Gastroesophageal sphincter (tissue), 4 donors: ENCODE measurements around the gene PGF. TPM values are rescaled to one million over a fixed set of nuclear protein-coding genes. Genes with fewer than 3 reads are reported as not detected.

Experiments
- ATAC-seq: fragments of 150-250 bp; one replicate; pipeline ENCODE4 v1.9.1; 2016; ENCODE audit warnings: mild to moderate bottlenecking, moderate library complexity
- H3K27ac ChIP-seq, 4 donors: fragments of 200-600 bp; sonication (generic) in 3 of 4; 1 replicate in 3 of 4; 2 replicates in 1 of 4; pipeline ENCODE4 v1.5.1; 2016 to 2019
- H3K27me3 ChIP-seq: fragments of 200-600 bp; sonication (generic); one replicate; pipeline ENCODE4 v1.5.1; 2019
- H3K36me3 ChIP-seq, 2 donors: fragments of 200-600 bp; sonication (generic); one replicate each; pipeline ENCODE4 v1.5.1; 2019; ENCODE audit warnings: control low read depth in 1 of 2
- H3K4me1 ChIP-seq, 3 donors: fragments of 200-600 bp; sonication (generic); 1 replicate in 2 of 3; 2 replicates in 1 of 3; pipeline ENCODE4 v1.5.1; 2016 to 2019; ENCODE audit warnings: control low read depth in 2 of 3
- H3K4me3 ChIP-seq, 2 donors: fragments of 200-600 bp; sonication (generic); one replicate each; pipeline ENCODE4 v1.5.1; 2019; ENCODE audit warnings: mild to moderate bottlenecking in 1 of 2, moderate library complexity in 1 of 2
- H3K9me3 ChIP-seq, 3 donors: fragments of 200-600 bp; sonication (generic); one replicate each; pipeline ENCODE4 v1.5.1; 2017 to 2019; ENCODE audit warnings: control low read depth in 2 of 3
- CTCF ChIP-seq, 4 experiments: fragments of 200-600 bp in 2 of 4; fragments of 450-650 bp in 2 of 4; sonication (generic) in 1 of 4; IDR thresholded peaks; one replicate each; pipeline ENCODE4 v1.5.1; 2017 to 2019; ENCODE audit warnings: antibody characterized with exemption in 4 of 4, mild to moderate bottlenecking in 2 of 4, moderate library complexity in 2 of 4
- EP300 ChIP-seq: sonication (generic); formaldehyde crosslinking; IDR thresholded peaks from one replicate; pipeline ENCODE4 v1.6.1; 2017; ENCODE audit warnings: antibody characterized with exemption, mild to moderate bottlenecking
- POLR2A ChIP-seq, 2 donors: fragments of 450-650 bp; IDR thresholded peaks; one replicate each; pipeline ENCODE4 v1.6.1; 2017; ENCODE audit warnings: antibody characterized with exemption in 2 of 2, mild to moderate bottlenecking in 2 of 2, moderate library complexity in 1 of 2
- POLR2AphosphoS5 ChIP-seq: sonication (generic); formaldehyde crosslinking; IDR thresholded peaks from one replicate; pipeline ENCODE4 v1.6.1; 2017; ENCODE audit warnings: antibody characterized with exemption
- WGBS, 2 donors: methylation state at CpG; one replicate each; pipeline ENCODE4 v1.1.5; 2018; ENCODE audit warnings: low coverage in 1 of 2; 5-methylcytosine and 5-hydroxymethylcytosine counted together
- total RNA-seq, 4 donors: library from RNA; depleted of rRNA; stranded (reverse); fragments of >200 nt; gene quantifications; one replicate each; pipeline ENCODE4 v1.1.0, GENCODE V29; 2016

PGF gene
- total RNA-seq, 4 donors from 2014 or later = 11.2 to 21.0 (median 16.5) TPM

- no peaks in the 10 kb centered on the region for H3K9me3 ChIP-seq
- H3K36me3 ChIP-seq = peaks cover 7 to 74% of the 10 kb centered on the region in 2 donors
- H3K4me1 ChIP-seq = peaks cover 0 to 32% (median 0%) of the 10 kb centered on the region in 3 donors
- TF ChIP-seq CTCF (IDR thresholded peaks at IDR 0.05) (no peak), POLR2AphosphoS5 (no peak), POLR2A (IDR thresholded peaks at IDR 0.05) (no peak), EP300 (no peak)
- H3K27ac ChIP-seq = no peak overlapping the region
- ATAC-seq = no peak
- H3K4me3 ChIP-seq = no peak overlapping the region
- no peaks in the 10 kb centered on the region for H3K27me3 ChIP-seq
- WGBS, 2 donors = 90% methylated on average over 2 of the region's 10 CpGs; no CpG with 5 or more reads in 1 of the 2 donors
Observed at GRCh38 chr14:74902941-74903705, 52.3 kb downstream of the PGF start.

- ATAC-seq = no peak
- Histone ChIP-seq H3K9me3 (no peaks in the 10 kb centered on the region), H3K27me3 (no peaks in the 10 kb centered on the region), H3K36me3 (peaks cover 21 to 100% of the 10 kb centered on the region in 2 donors), H3K4me3 (no peak overlapping the region), H3K4me1 (no peaks in the 10 kb centered on the region), H3K27ac (no peak overlapping the region)
- 85 to 93% methylated on average over 5 of the region's 5 CpGs for WGBS, 2 donors
- TF ChIP-seq POLR2AphosphoS5 (no peak), EP300 (no peak), CTCF (IDR thresholded peaks at IDR 0.05) (no peak), POLR2A (IDR thresholded peaks at IDR 0.05) (no peak)
Observed at GRCh38 chr14:74898694-74899093, 56.7 kb downstream of the PGF start.

- no peaks in the 10 kb centered on the region for H3K27me3 ChIP-seq
- H3K4me1 ChIP-seq = no peaks in the 10 kb centered on the region
- H3K4me3 ChIP-seq = no peak overlapping the region
- no peak for TF ChIP-seq CTCF (IDR thresholded peaks at IDR 0.05)
- WGBS, 2 donors = 90 to 100% methylated on average over 1 to 2 of the region's 2 CpGs
- ATAC-seq = no peak
- no peak overlapping the region for H3K27ac ChIP-seq
- peaks cover 27 to 100% of the 10 kb centered on the region in 2 donors for H3K36me3 ChIP-seq
- H3K9me3 ChIP-seq = no peaks in the 10 kb centered on the region
Observed at GRCh38 chr14:74898083-74898482, 57.3 kb downstream of the PGF start.

- Histone ChIP-seq H3K27me3 (no peaks in the 10 kb centered on the region), H3K4me1 (no peaks in the 10 kb centered on the region), H3K4me3 (no peak overlapping the region), H3K27ac (no peak overlapping the region), H3K36me3 (peaks cover 30 to 100% of the 10 kb centered on the region in 2 donors), H3K9me3 (no peaks in the 10 kb centered on the region)
- WGBS, 2 donors = 66% methylated on average over 4 of the region's 4 CpGs
- no peak for ATAC-seq
- no peak for TF ChIP-seq EP300
- no peak for TF ChIP-seq POLR2A (IDR thresholded peaks at IDR 0.05)
- TF ChIP-seq POLR2AphosphoS5 = no peak
- no peak for TF ChIP-seq CTCF (IDR thresholded peaks at IDR 0.05)
Observed at GRCh38 chr14:74897642-74898041, 57.8 kb downstream of the PGF start.

GRCh38 chr14:74896400-74896799 is 59.0 kb downstream of the PGF start:
- H3K36me3 ChIP-seq = peaks cover 30 to 100% of the 10 kb centered on the region in 2 donors
- no peak overlapping the region for H3K4me3 ChIP-seq
- no peaks in the 10 kb centered on the region for H3K9me3 ChIP-seq
- WGBS, 2 donors = 87 to 96% methylated on average over 3 of the region's 3 CpGs
- no peaks in the 10 kb centered on the region for H3K27me3 ChIP-seq
- no peaks in the 10 kb centered on the region for H3K4me1 ChIP-seq
- TF ChIP-seq POLR2A (IDR thresholded peaks at IDR 0.05) = no peak
- no peak for TF ChIP-seq CTCF (IDR thresholded peaks at IDR 0.05)
- TF ChIP-seq POLR2AphosphoS5 = no peak
- TF ChIP-seq EP300 = no peak
- ATAC-seq = no peak
- no peak overlapping the region for H3K27ac ChIP-seq
